Activated CD8-positive, alpha-beta T cell treated with anti-CD3 and anti-CD28 coated beads, Interleukin-2, amount 10 ng/mL, durations not matched to agents 7 days and 5 days (primary cell): ENCODE results near the gene COA5. TPM values are rescaled to one million over a fixed set of nuclear protein-coding genes. Genes with fewer than 3 reads are reported as not detected.
"Not testable (repeated sequence)": the region's sequence is repeated elsewhere in the genome, so short reads cannot be mapped to it uniquely, and the experiment has no call there.

ENCODE experiments used
- ATAC-seq: fragments of 150-1000 bp; cut with Tn5 transposase; one replicate; pipeline ENCODE4 v1.10.0; 2021; ENCODE audit warnings: moderate library complexity
- CTCF ChIA-PET: fragments of 350-600 bp; sonication (Branson Sonifier 250); formaldehyde crosslinking; loops from one replicate; lab custom pipeline; 2021; ENCODE audit warnings: antibody characterized with exemption; lab: Charles Lee
- POLR2A ChIA-PET: fragments of 350-600 bp; sonication (Branson Sonifier 250); formaldehyde crosslinking; loops from one replicate; lab custom pipeline; 2021; ENCODE audit warnings: antibody characterized with exemption; lab: Charles Lee
- DNase-seq: peaks from one replicate; pipeline ENCODE4 v3.0.0-alpha.2; 2020
- H3K27ac Mint-ChIP-seq: one replicate; pipeline ENCODE4 v1.8.0; 2021; ENCODE audit warnings: mild to moderate bottlenecking, mixed read lengths
- H3K27me3 Mint-ChIP-seq: one replicate; pipeline ENCODE4 v1.8.0; 2021; ENCODE audit warnings: low read depth, mixed read lengths
- H3K36me3 Mint-ChIP-seq: one replicate; pipeline ENCODE4 v1.8.0; 2021; ENCODE audit warnings: low read depth, mixed read lengths
- H3K4me1 Mint-ChIP-seq: one replicate; pipeline ENCODE4 v1.8.0; 2021; ENCODE audit warnings: low read depth, mixed read lengths
- H3K4me3 Mint-ChIP-seq: one replicate; pipeline ENCODE4 v1.8.0; 2021; ENCODE audit warnings: mild to moderate bottlenecking, mixed read lengths
- H3K9me3 Mint-ChIP-seq: one replicate; pipeline ENCODE4 v1.8.0; 2022; ENCODE audit warnings: mixed read lengths; ENCODE audit not compliant: insufficient read depth
- total RNA-seq, 2 experiments: library from RNA; stranded (reverse); gene quantifications; one replicate each; pipeline ENCODE4 v1.2.3, GENCODE V29; 2021

COA5 gene
- total RNA-seq, 2 experiments from 2014 or later, result 18.8 to 21.8 TPM

DNA sequence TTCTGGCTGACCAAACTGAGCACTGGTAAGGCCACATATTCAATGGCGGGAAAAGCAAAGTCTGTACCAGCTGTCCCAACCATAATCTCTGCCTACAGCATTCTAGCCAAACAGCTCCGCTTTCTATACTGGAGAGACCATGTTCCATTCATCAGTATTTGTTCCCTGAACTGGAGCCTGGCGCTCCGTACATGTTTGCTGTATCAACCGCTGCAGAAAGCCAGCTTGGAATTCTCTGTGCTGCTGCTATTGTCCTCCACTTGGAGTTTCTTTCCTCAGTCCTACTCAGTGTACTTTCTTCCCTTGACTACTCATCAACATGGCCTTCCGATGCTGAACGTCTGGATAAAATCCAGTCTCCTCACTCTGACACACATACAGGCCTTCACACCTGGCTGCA, 1.9 kb downstream of the COA5 start:
- peak overlapping the region; percentile 95 for H3K27ac Mint-ChIP-seq
- POLR2A ChIA-PET, result no interaction called here
- no peaks in the 10 kb centered on the region for H3K27me3 Mint-ChIP-seq
- no peak overlapping the region for H3K4me3 Mint-ChIP-seq
- H3K4me1 Mint-ChIP-seq, result peaks cover 53% of the 10 kb centered on the region
- ATAC-seq (no peak), DNase-seq (no peak)
- peaks cover 21% of the 10 kb centered on the region for H3K36me3 Mint-ChIP-seq
- no peaks in the 10 kb centered on the region for H3K9me3 Mint-ChIP-seq
- CTCF ChIA-PET, result interaction anchor here (1.2 to 2.5 kb wide), 5 partner anchors 28 to 230 kb away, joined by 3 to 8 read pairs (median 7); no protein-coding TSS in a partner anchor

GRCh38 chr2:98605076-98605475, 3.2 kb downstream of the COA5 start:
- ATAC-seq, result no peak

DNA sequence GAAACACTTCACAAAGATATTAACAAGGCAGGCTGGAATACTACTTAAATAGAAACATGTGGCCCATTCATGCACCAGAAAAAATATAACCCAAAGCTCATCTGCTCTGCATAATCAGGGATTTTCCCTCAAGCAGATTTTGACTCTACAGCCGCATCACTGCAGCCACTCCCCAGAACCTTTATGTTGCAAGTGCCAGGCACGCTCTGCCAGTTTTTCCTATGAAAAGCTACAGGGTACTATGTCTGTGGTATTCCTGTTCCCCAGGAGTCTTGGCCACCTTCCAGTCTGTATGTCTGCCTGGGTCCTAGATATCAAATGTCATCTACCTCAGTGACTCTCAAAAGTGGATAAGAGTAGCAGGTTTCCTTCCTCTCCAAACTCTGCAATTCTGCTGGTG, 3.8 kb downstream of the COA5 start:
- ChIA-PET POLR2A (no interaction called here), CTCF (interaction anchor here (0.8 to 2.5 kb wide), 6 partner anchors 30 to 464 kb away, joined by 3 to 8 read pairs (median 4); no protein-coding TSS in a partner anchor)
- Mint-ChIP-seq H3K27me3 (no peaks in the 10 kb centered on the region), H3K4me3 (no peak overlapping the region), H3K36me3 (peaks cover 22% of the 10 kb centered on the region), H3K9me3 (no peaks in the 10 kb centered on the region), H3K27ac (no peak overlapping the region), H3K4me1 (peaks cover 34% of the 10 kb centered on the region)
- DNase-seq, result no peak
- ATAC-seq, result no peak

More at GRCh38 chr2:98605076-98605475, 3.2 kb downstream of the COA5 start:
- ChIA-PET POLR2A (no interaction called here), CTCF (interaction anchor here (0.8 to 2.5 kb wide), 6 partner anchors 29 to 463 kb away, joined by 3 to 8 read pairs (median 4); no protein-coding TSS in a partner anchor)
- Mint-ChIP-seq H3K27me3 (no peaks in the 10 kb centered on the region), H3K36me3 (peaks cover 16% of the 10 kb centered on the region), H3K9me3 (no peaks in the 10 kb centered on the region), H3K4me1 (peaks cover 39% of the 10 kb centered on the region), H3K27ac (peak overlapping the region; percentile 16), H3K4me3 (no peak overlapping the region)
- no peak for DNase-seq

- Mint-ChIP-seq H3K27me3 (no peaks in the 10 kb centered on the region), H3K9me3 (no peaks in the 10 kb centered on the region), H3K4me3 (no peak overlapping the region), H3K4me1 (peaks cover 34% of the 10 kb centered on the region), H3K27ac (no peak overlapping the region), H3K36me3 (peaks cover 43% of the 10 kb centered on the region)
- POLR2A ChIA-PET, result interaction anchor here (0.7 kb wide), 1 partner anchor 127 kb away, joined by 3 read pairs; no protein-coding TSS in a partner anchor
- DNase-seq (peak; percentile 47), ATAC-seq (peak; percentile 77)
- CTCF ChIA-PET, result interaction anchor here (0.9 to 1.9 kb wide), 5 partner anchors 10 to 189 kb away, joined by 3 to 13 read pairs (median 4); no protein-coding TSS in a partner anchor
Observed at GRCh38 chr2:98601532-98602132, 6.7 kb downstream of the COA5 start.

- ChIA-PET CTCF (interaction anchor here (1.2 to 1.5 kb wide), 2 partner anchors 36 to 240 kb away, joined by 4 to 5 read pairs; no protein-coding TSS in a partner anchor), POLR2A (interaction anchor here (0.8 kb wide), 1 partner anchor 10 kb away, joined by 3 read pairs; the partner anchor contains the start of genes COA5 and UNC50)
- H3K4me1 Mint-ChIP-seq, result peaks cover 19% of the 10 kb centered on the region
- H3K4me3 Mint-ChIP-seq, result no peak overlapping the region
- H3K27ac Mint-ChIP-seq, result peak overlapping the region; percentile 44
- ATAC-seq, result no peak
- DNase-seq, result no peak
- no peaks in the 10 kb centered on the region for H3K27me3 Mint-ChIP-seq
- peaks cover 59% of the 10 kb centered on the region for H3K36me3 Mint-ChIP-seq
- no peaks in the 10 kb centered on the region for H3K9me3 Mint-ChIP-seq
Observed at GRCh38 chr2:98598781-98599428, 9.4 kb downstream of the COA5 start.

DNA sequence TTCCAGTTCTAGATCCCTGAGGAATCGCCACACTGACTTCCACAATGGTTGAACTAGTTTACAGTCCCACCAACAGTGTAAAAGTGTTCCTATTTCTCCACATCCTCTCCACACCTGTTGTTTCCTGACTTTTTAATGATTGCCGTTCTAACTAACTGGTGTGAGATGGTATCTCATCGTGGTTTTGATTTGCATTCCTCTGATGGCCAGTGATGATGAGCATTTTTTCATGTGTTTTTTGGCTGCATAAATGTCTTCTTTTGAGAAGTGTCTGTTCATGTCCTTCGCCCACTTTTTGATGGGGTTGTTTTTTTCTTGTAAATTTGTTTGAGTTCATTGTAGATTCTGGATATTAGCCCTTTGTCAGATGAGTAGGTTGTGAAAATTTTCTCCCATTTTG, 13.6 kb downstream of the COA5 start:
- CTCF ChIA-PET, POLR2A ChIA-PET, H3K9me3 Mint-ChIP-seq, H3K4me3 Mint-ChIP-seq, ATAC-seq, DNase-seq, H3K27me3 Mint-ChIP-seq: not testable (repeated sequence)
- H3K36me3 Mint-ChIP-seq, result peaks cover 78% of the 10 kb centered on the region
- peaks cover 23% of the 10 kb centered on the region for H3K4me1 Mint-ChIP-seq
- H3K27ac Mint-ChIP-seq, result peak overlapping the region; percentile 68

- Mint-ChIP-seq H3K27ac (no peak overlapping the region), H3K9me3 (peaks cover 3% of the 10 kb centered on the region), H3K4me1 (peaks cover 21% of the 10 kb centered on the region), H3K36me3 (peaks cover 73% of the 10 kb centered on the region), H3K27me3 (no peaks in the 10 kb centered on the region), H3K4me3 (no peak overlapping the region)
- POLR2A ChIA-PET, result no interaction called here
- CTCF ChIA-PET, result interaction anchor here (1.3 kb wide), 1 partner anchor 24 kb away, joined by 3 read pairs; no protein-coding TSS in a partner anchor
- ATAC-seq, result no peak
- no peak for DNase-seq
Observed at GRCh38 chr2:98592565-98592964, 15.7 kb downstream of the COA5 start.

DNA sequence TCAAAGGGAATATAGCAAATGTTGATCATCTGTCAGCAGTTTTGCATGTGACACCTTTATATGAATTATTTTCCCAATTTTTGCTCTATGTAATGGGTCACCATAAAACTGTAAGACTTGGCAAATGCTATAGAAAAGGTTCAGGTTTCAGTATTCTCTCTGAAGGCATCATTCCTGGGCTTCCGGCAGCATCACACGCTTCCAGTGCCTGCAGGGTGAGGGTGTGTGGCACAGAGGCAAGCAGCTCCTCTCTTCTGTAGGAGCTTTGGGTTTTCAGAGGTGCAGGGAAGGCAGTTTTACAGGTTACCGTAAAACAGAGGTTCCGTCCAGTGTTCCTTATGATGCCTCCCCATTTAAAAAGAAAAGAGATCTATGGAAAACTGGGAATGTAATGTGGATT, 18.8 kb downstream of the COA5 start:
- Mint-ChIP-seq H3K27ac (no peak overlapping the region), H3K27me3 (no peaks in the 10 kb centered on the region)
- POLR2A ChIA-PET, result no interaction called here

DNA sequence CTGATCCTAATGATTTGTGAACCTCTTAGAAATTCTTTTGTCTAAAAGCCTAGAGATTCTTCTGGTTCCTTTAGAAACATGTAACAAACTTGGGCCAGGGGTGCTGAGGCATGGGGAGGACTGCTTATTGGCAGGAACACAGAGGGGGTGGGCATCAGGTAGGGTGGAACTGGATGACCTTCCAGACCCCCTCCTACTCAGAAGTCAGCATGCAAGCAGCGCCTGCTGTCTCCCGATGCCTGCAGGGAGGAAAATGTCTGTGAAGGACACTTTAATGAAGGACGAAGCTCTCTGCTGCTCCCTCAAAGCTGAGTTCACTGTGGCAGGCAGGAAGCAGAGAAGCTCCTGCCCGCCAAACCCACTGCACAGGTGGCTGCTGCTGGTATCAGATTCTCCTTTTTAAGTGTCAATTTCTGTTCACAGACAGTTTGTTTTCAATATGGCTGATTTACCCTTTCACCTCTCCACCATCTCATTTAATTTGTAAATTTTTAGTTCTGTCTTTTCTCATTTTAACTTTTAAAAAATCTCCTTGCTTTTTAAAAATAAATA, 19.4 kb downstream of the COA5 start:
- POLR2A ChIA-PET, result no interaction called here
- Mint-ChIP-seq H3K9me3 (peaks cover 3% of the 10 kb centered on the region), H3K27me3 (no peaks in the 10 kb centered on the region), H3K4me3 (no peak overlapping the region), H3K36me3 (peaks cover 72% of the 10 kb centered on the region), H3K4me1 (peaks cover 19% of the 10 kb centered on the region), H3K27ac (peak overlapping the region; percentile 74)
- CTCF ChIA-PET, result interaction anchor here (1.7 kb wide), 1 partner anchor 20 kb away, joined by 3 read pairs; no protein-coding TSS in a partner anchor
- ATAC-seq, result no peak
- DNase-seq, result no peak

More for the DNA sequence above, 18.8 kb downstream of the COA5 start:
- ATAC-seq (no peak), DNase-seq (no peak)
- peaks cover 19% of the 10 kb centered on the region for H3K4me1 Mint-ChIP-seq
- H3K9me3 Mint-ChIP-seq, result peaks cover 3% of the 10 kb centered on the region
- H3K4me3 Mint-ChIP-seq, result no peak overlapping the region
- CTCF ChIA-PET, result interaction anchor here (0.8 kb wide), 1 partner anchor 177 kb away, joined by 3 read pairs; no protein-coding TSS in a partner anchor
- H3K36me3 Mint-ChIP-seq, result peaks cover 77% of the 10 kb centered on the region

GRCh38 chr2:98586551-98587140, 21.7 kb downstream of the COA5 start:
- H3K9me3 Mint-ChIP-seq, result no peaks in the 10 kb centered on the region
- no peaks in the 10 kb centered on the region for H3K27me3 Mint-ChIP-seq
- no peak overlapping the region for H3K27ac Mint-ChIP-seq
- DNase-seq, result no peak
- H3K36me3 Mint-ChIP-seq, result peaks cover 65% of the 10 kb centered on the region
- POLR2A ChIA-PET, result interaction anchor here (0.6 kb wide), 1 partner anchor 10 kb away, joined by 3 read pairs; no protein-coding TSS in a partner anchor
- H3K4me3 Mint-ChIP-seq, result no peak overlapping the region
- peaks cover 18% of the 10 kb centered on the region for H3K4me1 Mint-ChIP-seq
- no peak for ATAC-seq
- CTCF ChIA-PET, result interaction anchor here (1.0 to 2.2 kb wide), 2 partner anchors 15 to 174 kb away, joined by 3 to 7 read pairs; no protein-coding TSS in a partner anchor

DNA sequence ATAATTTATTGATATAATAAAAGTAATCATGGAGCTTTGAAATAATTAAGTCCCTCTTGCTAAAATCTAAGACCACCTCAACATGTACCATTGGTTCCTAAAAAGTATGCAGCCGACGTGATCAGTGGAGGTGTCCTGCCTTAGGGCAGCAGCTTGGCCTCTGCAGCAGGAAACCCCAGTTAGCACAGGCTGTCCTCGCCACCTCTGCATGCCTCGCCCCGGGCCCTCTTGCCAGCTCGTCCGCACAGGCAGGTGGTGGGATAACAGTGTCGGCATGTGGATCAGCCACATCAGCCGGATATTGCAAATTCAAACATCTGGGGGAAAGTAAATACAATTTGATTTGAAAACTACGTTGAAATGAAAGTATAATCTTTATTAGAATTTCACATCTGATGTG, 22.9 kb downstream of the COA5 start:
- no peak overlapping the region for H3K27ac Mint-ChIP-seq
- ChIA-PET POLR2A (no interaction called here), CTCF (no interaction called here)
- DNase-seq (no peak), ATAC-seq (no peak)
- no peak overlapping the region for H3K4me3 Mint-ChIP-seq
- peaks cover 57% of the 10 kb centered on the region for H3K36me3 Mint-ChIP-seq
- H3K27me3 Mint-ChIP-seq, result no peaks in the 10 kb centered on the region
- peaks cover 13% of the 10 kb centered on the region for H3K4me1 Mint-ChIP-seq
- H3K9me3 Mint-ChIP-seq, result no peaks in the 10 kb centered on the region
